GM19023 (cell line): Measurements from ENCODE around the gene OR52W1.

Experiments
- ATAC-seq: cut with Tn5 transposase; IDR thresholded peaks from one replicate; pipeline ENCODE4 v1.9.1; 2021; ENCODE audit warnings: mild to moderate bottlenecking, moderate library complexity; ENCODE audit not compliant: unreplicated experiment

OR52W1 gene, protein sequence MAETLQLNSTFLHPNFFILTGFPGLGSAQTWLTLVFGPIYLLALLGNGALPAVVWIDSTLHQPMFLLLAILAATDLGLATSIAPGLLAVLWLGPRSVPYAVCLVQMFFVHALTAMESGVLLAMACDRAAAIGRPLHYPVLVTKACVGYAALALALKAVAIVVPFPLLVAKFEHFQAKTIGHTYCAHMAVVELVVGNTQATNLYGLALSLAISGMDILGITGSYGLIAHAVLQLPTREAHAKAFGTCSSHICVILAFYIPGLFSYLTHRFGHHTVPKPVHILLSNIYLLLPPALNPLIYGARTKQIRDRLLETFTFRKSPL

GRCh38 chr11:6199174-6199810 lies at the start of gene OR52W1:
TSS of gene OR52W1 (plus strand) at chr11:6199224. CDS start at chr11:6199224, 0 bp downstream.
- ATAC-seq, result no peak

DNA sequence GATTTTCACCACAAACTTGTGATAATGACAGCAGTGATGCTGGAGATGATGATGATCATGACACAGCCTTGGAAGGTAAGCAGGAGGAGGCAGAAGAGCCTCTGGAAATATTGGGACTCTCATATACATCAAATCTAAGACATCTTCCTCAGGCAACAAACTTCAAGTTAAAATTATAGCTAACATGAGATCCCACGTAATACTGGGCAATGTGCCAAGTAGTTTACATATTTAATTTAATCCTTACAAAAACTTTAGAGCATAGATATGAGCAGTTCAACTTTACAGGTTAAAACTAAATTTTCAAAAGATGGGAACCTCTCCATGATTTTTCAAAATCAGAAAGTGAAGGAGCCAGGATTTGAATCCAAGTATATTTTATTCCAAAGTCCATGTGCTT lies 47.9 kb upstream of the OR52W1 start:
- no peak for ATAC-seq

DNA sequence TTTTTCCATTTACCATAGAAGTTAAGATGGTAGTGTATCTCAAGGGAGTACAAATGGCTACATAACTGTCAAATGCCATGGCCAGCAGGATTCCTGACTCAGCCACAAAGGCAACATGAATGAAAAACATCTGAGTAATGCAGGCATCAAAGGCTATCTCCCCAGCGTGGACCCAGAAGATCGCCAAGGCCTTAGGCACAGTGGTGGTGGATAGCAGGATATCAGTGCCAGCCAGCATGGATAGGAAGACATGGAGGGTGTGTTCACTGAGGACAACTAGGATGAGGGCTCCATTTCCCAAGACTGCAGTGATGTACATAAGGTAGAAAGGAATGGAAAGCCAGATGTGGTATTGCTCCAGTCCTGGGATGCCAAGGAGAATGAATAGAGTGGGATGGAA lies 46.9 kb upstream of the OR52W1 start:
- ATAC-seq, result no peak

- no peak for ATAC-seq
Observed at GRCh38 chr11:6156628-6157359, 42.2 kb upstream of the OR52W1 start.

GRCh38 chr11:6170226-6170625 lies 28.8 kb upstream of the OR52W1 start, which contains the start of gene OR52B2:
TSS of gene OR52B2 (minus strand) at chr11:6170326. CDS start at chr11:6170326, 0 bp downstream.
- no peak for ATAC-seq

DNA sequence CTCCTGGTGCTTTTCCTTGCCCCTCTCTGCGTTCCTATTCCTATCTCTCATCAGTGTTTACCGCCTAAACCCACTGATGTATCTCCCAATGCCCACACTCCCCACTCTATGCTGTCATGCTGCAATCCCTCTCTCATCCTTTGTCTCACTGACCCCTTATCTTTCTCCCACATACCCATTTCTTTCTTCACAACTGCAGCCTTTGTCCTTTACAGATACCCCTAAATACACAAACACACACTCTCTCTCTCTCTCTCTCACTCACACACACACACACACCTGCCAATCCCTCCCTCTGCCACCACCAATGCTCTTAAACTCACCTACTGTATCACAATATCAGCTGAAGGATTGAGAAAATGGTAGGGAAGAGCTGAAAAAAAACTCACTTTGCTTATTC lies 23.6 kb upstream of the OR52W1 start:
- ATAC-seq, result no peak

DNA sequence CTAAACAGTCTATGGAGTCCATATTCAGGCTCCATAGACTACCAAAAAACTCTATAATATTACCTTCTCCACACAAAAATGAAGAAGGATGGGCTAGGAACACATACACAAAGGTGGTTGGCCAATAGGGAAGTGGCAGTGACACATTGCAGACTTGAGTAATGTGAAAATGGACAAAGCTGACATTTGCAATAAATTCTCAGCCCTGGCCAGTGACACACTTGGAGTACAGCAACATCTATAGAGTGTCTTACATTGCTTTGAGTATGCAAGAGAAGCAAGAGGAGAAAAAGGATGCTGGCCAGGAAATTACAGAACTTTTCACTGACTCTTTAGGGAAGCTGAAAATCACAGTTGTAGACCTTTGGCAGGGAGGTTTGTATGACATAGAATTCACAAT lies 7.3 kb upstream of the OR52W1 start:
- ATAC-seq, result no peak

DNA sequence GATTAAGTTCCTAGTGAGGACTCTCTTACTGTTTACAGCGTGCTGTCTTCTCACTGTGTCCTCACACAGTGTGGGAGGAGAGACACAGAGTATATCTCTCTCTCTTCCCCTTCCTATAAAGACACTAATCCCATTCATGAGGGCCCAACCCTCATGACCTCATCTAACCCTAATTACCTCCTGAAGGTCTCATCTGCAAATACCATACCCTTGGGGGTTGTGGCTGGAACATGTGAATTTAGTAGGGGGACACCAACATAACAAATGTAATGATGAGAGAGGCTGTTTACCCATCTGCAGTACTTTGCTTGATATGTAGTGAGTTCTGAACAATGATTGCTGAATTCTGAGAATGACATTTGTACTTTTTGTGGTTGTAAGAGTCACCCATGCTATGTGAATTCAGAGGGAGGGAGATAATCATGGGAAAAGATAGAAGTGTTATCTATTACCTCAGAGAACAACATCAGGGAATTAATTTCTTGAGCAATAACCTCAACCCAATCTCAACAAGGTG lies 4.9 kb upstream of the OR52W1 start:
- no peak for ATAC-seq

- ATAC-seq, result no peak
Observed at GRCh38 chr11:6196396-6196795, 2.6 kb upstream of the OR52W1 start.

- no peak for ATAC-seq
Observed at GRCh38 chr11:6197466-6198200, 1.4 kb upstream of the OR52W1 start.

DNA sequence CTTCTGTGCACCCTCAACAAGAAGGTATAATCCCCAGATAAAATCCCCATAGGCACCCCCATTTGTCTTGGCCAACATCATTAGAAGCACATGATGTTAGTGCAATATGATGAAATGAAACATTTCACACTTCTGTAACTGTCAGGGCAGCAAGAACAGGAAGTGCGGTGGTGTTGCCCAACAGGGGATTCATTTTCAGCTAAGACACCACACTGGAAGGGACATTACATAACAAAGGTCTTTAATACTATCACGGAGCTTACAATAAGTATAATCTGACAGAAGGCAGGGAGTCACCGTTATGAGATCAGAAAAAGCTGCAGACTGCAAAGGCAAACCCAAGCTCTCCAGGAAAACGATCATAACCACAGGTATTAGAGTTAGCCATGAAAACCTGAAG lies 2.0 kb downstream of the OR52W1 start:
- no peak for ATAC-seq

DNA sequence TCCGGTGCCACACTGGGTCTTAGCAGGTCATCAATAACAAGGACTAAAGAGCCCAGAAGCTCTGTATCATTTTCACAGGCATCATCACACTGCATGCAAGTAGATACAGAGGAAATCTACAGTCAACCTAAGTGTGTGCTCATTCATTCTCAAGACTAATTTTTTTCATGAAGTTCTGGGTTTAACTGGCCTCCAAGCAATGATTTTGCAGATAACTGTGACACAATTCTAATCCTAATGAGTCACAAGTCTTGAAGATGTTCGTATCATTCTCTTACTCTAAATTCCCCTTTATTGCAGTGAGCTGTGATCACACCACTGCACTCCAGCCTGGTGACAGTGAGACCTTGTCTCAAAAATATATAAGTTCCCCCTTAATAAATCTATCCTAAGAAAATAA lies 2.5 kb downstream of the OR52W1 start:
- no peak for ATAC-seq

GRCh38 chr11:6202041-6202440 lies 3.0 kb downstream of the OR52W1 start:
- no peak for ATAC-seq

- peak; percentile 64 for ATAC-seq
Observed at GRCh38 chr11:6203327-6203726, 4.3 kb downstream of the OR52W1 start.

DNA sequence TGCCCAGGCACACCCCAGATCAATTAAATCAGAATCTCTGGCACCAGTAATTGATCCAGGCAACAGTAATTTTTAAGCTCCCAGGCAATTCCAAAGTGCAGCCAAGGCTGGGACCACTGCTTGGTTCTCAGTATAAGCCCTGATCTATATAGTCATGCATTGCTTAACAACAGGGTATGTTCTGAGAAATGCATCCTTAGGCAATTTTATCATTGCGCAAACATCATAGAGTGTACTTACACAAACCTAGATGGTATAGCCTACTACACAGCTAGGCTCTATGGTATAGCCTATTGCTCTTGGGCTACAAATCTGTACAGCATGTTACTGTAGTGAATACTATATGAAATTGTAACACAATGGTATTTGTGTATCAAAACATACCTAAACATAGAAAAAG lies 5.7 kb downstream of the OR52W1 start:
- ATAC-seq, result no peak

- no peak for ATAC-seq
Observed at GRCh38 chr11:6205366-6205765, 6.3 kb downstream of the OR52W1 start, which contains the start of gene C11orf42. TSS of gene C11orf42 (plus strand) at chr11:6205557. CDS start at chr11:6205616, 59 bp downstream.

GRCh38 chr11:6206456-6207180 lies 7.6 kb downstream of the OR52W1 start:
- no peak for ATAC-seq

- no peak for ATAC-seq
Observed at GRCh38 chr11:6209801-6210200, 10.8 kb downstream of the OR52W1 start.

GRCh38 chr11:6210274-6210955 lies 11.4 kb downstream of the OR52W1 start:
- no peak for ATAC-seq

DNA sequence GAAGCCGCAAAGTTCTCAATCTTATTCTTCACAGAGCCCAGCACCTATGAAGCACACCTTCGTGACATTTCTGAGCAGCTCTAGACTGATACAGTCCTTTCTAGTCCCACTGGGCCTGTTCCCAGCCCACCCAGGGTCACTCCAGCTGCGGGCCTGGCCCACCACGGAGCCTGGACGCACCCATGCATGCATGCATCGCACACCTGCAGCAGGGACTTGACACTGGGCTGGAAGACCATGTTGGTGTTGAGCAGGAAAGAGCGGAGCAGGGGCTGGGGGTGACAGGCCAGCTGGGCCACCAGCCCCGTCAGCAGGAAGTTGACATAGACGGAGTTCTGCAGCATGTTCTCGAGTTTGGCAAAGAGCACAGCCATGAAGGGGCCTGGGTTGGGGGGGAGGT lies 15.5 kb downstream of the OR52W1 start:
- ATAC-seq, result no peak
